Mammary epithelial cell (primary cell): Measurements from ENCODE around the gene NAXD.

Experiments used
- CTCF ChIP-seq, 2 donors: IDR thresholded peaks in 1 of 2; conservative IDR thresholded peaks in 1 of 2; 2 replicates each; pipeline ENCODE4 v1.5.1; 2011 to 2012; ENCODE audit warnings: inconsistent platforms in 2 of 2, low read length in 2 of 2, mild to moderate bottlenecking in 2 of 2, control low read depth in 1 of 2, low read depth in 1 of 2; ENCODE audit not compliant: insufficient read depth in 1 of 2; ENCODE audit errors: extremely low read depth in 1 of 2
- EZH2 ChIP-seq: IDR thresholded peaks from 2 replicates; pipeline ENCODE4 v1.6.1; 2012; ENCODE audit warnings: low read length, inconsistent platforms, borderline replicate concordance

- TF ChIP-seq CTCF (conservative IDR thresholded peaks at IDR 0.05 in 1 of 2, IDR thresholded peaks at IDR 0.05 in 1 of 2; ENCODE audit: extremely low read depth in 1 of 2, insufficient read depth in 1 of 2, low read depth in 1 of 2, low read length in 2 of 2), result no peak
- no peak for TF ChIP-seq EZH2
Measured at GRCh38 chr13:110649551-110649950, 34.2 kb downstream of the NAXD start.
